ENCODE data around the gene MUC12. TPM values are rescaled to one million over a fixed set of nuclear protein-coding genes. Genes with fewer than 3 reads are reported as not detected.
"Not testable (repeated sequence)": the region's sequence is repeated elsewhere in the genome, so short reads cannot be mapped to it uniquely, and the experiment has no call there.

Gene MUC12, protein sequence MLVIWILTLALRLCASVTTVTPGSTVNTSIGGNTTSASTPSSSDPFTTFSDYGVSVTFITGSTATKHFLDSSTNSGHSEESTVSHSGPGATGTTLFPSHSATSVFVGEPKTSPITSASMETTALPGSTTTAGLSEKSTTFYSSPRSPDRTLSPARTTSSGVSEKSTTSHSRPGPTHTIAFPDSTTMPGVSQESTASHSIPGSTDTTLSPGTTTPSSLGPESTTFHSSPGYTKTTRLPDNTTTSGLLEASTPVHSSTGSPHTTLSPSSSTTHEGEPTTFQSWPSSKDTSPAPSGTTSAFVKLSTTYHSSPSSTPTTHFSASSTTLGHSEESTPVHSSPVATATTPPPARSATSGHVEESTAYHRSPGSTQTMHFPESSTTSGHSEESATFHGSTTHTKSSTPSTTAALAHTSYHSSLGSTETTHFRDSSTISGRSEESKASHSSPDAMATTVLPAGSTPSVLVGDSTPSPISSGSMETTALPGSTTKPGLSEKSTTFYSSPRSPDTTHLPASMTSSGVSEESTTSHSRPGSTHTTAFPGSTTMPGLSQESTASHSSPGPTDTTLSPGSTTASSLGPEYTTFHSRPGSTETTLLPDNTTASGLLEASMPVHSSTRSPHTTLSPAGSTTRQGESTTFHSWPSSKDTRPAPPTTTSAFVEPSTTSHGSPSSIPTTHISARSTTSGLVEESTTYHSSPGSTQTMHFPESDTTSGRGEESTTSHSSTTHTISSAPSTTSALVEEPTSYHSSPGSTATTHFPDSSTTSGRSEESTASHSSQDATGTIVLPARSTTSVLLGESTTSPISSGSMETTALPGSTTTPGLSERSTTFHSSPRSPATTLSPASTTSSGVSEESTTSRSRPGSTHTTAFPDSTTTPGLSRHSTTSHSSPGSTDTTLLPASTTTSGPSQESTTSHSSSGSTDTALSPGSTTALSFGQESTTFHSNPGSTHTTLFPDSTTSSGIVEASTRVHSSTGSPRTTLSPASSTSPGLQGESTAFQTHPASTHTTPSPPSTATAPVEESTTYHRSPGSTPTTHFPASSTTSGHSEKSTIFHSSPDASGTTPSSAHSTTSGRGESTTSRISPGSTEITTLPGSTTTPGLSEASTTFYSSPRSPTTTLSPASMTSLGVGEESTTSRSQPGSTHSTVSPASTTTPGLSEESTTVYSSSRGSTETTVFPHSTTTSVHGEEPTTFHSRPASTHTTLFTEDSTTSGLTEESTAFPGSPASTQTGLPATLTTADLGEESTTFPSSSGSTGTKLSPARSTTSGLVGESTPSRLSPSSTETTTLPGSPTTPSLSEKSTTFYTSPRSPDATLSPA (N-terminal part only)
- total RNA-seq = not detected in 2 replicates

DNA sequence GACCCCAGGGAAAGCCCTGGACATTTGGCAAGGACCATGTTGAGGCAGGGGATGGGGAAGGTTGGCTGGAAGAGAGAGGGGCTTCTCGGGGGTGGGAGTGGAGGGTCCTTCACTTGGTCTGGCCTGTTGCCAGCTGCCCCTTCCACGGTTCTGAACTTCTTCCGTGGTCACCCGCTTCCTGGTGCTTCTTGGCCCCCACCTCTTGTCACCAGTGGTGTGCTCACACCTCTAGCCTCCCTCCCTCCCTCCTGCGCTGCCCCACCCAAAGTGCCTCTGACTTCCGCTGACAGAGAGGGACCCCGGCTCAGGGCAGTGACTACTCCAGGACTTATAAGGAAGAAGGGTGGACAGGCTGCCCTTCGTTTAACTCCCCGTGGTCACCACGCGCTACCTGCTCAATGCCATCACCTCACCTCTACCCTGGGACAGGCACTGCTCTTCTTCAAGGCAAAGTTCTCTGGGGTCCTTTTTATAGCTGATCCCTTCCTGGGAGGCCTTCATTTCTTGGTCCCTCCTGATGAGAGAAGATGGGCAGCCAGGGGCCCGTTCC is at the start of gene MUC12:
MUC12 (plus strand) TSS at position 500 of the 550 bp plus-strand sequence. CDS start 58 bp downstream, outside the sequence.
- intact Hi-C loops (cut with micrococcal nuclease) = loop anchor here (5.0 to 10.0 kb wide), 2 partner anchors 203 to 336 kb away; no protein-coding TSS in a partner anchor

- intact Hi-C loops (cut with micrococcal nuclease) = not testable (repeated sequence)
These were observed 49.5 kb upstream of the MUC12 start for GRCh38 chr7:100919779-100920437.

DNA sequence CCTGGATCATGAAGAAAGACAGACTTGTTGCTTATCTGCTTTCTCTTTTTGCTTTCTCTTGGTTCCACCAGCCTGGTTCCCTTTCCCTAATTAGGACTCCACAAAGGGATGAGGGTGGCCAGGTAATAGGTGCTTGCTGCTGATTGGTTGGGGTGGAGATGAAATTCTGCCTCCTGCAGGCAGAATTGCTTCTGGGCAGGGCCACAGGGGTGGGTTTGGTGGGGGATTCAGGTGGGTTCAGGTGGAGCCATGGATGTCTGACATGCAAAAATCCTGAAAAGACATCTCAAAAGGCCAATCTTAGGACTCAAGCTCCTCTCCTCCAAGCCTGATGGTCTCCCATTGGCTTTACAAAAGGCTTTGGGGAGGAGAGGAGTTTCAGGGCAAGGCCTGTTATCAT is 48.3 kb upstream of the MUC12 start:
- intact Hi-C loops (cut with micrococcal nuclease) = no loop called here

GRCh38 chr7:100923616-100924015 is 45.7 kb upstream of the MUC12 start:
- intact Hi-C loops (cut with micrococcal nuclease) = not testable (repeated sequence)

GRCh38 chr7:100929808-100930174 is 39.6 kb upstream of the MUC12 start:
- intact Hi-C loops (cut with micrococcal nuclease) = no loop called here

DNA sequence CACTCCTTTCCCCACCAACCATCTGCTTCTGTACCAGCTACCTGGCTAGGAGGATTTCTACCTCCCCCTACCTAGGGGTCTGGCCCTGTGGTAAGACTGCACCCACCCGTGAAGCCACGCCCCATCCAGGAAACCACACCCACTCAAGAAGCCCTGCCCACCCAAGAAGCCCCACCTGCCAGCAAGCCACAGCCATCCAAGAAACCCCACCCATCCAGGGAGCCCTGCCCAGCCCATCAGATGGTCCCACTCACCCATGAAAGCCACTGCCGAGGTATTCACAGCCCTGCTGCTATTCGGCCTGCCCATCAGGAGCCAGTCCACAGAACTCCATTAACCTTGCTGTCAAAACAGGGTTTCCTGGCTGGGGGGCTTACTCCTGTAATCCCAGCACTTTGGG is 35.6 kb upstream of the MUC12 start:
- intact Hi-C loops (cut with micrococcal nuclease) = no loop called here

GRCh38 chr7:100935381-100935780 is 34.0 kb upstream of the MUC12 start:
- intact Hi-C loops (cut with micrococcal nuclease) = not testable (repeated sequence)

DNA sequence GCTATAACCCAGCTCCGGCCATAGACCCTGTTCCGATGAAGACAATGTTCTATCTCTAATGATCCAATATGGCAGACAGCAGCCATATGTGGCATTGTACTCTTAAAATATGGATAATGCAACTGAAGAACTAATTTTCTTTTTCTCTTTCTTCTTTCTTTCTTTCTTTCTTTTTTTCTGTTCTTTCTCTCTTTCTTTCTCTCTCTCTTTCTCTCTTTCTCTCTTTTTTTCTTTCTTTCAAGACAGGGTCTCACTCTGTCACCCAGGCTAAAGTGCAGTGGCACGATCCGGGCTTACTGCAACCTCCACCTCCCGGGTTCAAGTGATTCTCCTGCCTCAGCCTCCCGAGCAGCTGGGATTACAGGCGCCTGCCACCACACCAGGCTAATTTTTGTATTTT is 33.2 kb upstream of the MUC12 start:
- intact Hi-C loops (cut with micrococcal nuclease) = not testable (repeated sequence)

GRCh38 chr7:100942045-100942774 is 27.2 kb upstream of the MUC12 start:
- intact Hi-C loops (cut with micrococcal nuclease) = no loop called here

DNA sequence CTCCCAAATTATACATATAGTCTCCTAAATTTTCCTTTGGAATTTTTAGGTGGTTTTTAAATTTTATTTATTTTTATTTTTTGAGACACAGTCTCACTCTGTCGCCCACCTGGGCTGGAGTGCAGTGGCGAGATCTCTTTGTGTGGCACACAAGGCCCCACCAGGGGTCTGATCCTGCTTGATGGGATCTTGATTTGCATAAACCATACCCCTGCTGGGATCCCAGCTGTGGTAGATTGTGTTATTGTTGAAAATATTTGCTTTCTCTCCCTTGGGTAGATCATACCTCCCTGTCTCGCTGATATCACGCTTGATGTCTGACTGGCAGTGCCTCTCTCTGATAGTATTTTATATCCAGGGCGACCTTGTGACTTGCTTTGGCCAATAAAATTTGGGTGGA is 25.7 kb upstream of the MUC12 start:
- intact Hi-C loops (cut with micrococcal nuclease) = no loop called here

GRCh38 chr7:100944138-100944537 is 25.2 kb upstream of the MUC12 start:
- intact Hi-C loops (cut with micrococcal nuclease) = no loop called here

GRCh38 chr7:100946111-100946510 is 23.3 kb upstream of the MUC12 start:
- intact Hi-C loops (cut with micrococcal nuclease) = no loop called here

GRCh38 chr7:100946766-100947365 is 22.5 kb upstream of the MUC12 start:
- intact Hi-C loops (cut with micrococcal nuclease) = no loop called here

GRCh38 chr7:100947792-100948191 is 21.6 kb upstream of the MUC12 start:
- intact Hi-C loops (cut with micrococcal nuclease) = no loop called here

DNA sequence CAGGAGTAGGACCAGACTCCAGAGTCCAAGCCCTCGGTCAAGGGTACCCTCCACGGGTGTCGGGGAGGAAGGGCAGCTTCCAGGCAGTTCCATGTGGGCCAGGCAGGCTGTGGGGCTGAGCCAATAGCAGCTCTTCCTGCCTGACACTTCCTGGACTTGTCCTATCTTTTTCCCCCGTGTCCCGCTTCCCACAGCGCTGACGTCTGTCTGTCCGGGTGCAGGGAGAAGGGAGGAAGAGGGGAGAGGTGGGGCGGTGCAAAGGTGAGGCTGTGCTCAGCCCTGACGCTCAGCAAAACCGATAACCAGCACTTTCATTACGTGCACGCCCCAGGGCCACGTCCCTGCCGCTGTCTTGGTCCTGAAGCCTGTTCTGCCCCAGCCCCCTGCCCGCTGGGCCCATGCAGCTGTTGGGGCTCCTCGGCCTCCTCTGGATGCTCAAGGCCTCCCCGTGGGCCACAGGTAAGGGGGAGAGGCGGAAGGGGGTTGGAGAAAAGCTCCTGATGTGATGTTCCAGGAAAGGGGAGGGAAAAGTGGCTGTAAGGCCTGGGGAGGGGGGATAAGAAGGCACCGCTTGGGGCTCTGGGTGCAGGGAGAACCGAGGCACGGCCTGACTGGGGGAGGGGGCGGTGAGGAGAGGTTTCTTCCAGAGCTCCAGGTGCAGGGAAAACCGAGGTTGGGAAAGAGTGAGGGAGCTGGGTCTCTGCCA is 20.0 kb upstream of the MUC12 start, which contains the start of gene MUC3A:
MUC3A (plus strand) TSS at position 308 of the 706 bp plus-strand sequence; CDS start at position 399, 91 bp downstream.
- intact Hi-C loops (cut with micrococcal nuclease) = no loop called here

DNA sequence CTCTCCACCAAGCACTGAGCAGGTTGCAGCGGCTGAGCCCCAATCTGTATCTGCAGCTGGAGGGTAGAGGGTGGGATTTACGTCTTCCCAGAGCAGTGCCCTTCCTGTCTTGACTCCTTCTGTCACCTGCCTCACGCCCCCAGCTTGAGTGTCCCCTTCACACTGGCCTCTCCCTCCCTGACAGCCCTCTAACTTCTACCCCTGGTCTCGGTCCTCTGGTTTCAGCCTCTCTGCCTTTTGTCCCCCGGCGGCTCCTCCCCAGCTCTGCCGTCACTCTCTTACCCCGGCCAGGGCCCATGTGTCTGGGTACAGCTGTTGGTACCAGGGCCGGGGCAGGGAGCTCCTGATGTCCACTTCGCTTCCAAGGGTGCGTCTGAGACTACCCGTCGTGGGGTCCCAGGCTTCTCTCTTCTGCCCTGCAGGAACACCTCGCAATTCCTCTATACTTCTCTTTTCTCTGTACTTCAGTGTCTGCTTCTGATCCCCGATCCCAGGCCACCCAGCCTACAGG is 19.4 kb upstream of the MUC12 start:
- intact Hi-C loops (cut with micrococcal nuclease) = no loop called here

- intact Hi-C loops (cut with micrococcal nuclease) = no loop called here
These were observed 18.2 kb upstream of the MUC12 start for GRCh38 chr7:100951172-100951571.

DNA sequence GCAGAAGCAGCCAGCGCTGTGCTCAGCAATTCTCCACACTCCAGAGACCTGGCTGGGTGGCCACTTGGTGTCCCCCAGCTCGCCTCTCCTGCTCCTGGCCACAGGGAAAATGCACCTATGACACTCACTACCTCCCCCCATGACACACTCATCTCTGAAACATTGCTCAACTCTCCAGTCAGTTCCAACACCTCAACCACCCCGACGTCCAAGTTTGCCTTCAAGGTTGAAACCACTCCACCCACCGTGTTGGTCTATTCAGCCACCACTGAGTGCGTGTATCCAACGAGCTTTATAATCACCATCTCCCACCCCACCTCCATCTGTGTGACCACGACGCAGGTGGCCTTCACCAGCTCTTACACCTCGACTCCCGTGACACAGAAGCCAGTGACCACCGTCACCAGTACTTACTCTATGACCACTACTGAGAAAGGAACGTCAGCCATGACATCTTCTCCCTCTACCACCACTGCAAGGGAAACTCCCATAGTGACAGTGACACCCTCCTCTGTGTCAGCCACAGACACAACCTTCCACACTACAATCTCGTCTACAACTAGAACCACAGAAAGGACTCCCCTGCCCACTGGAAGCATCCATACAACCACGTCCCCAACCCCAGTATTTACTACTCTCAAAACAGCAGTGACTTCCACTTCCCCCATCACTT is 17.3 kb upstream of the MUC12 start:
- intact Hi-C loops (cut with micrococcal nuclease) = no loop called here
